AG04450 (cell line): ENCODE data around the gene CRYL1. TPM values are rescaled to one million over a fixed set of nuclear protein-coding genes. Genes with fewer than 3 reads are reported as not detected.

ENCODE experiments used
- CTCF ChIA-PET: fragments of 300-600, 350-600 bp; formaldehyde crosslinking; extraction: SDS; loops from one replicate; lab custom pipeline; 2022; ENCODE audit warnings: antibody characterized with exemption, inconsistent platforms; lab: Charles Lee
- POLR2A ChIA-PET: fragments of 350-600 bp; formaldehyde crosslinking; extraction: SDS; loops from one replicate; lab custom pipeline; 2021; ENCODE audit warnings: antibody characterized with exemption, inconsistent platforms; lab: Yijun Ruan, JAX
- DNase-seq: peaks from one replicate; pipeline ENCODE4 v3.0.0-alpha.2; 2011; ENCODE audit warnings: low read depth, low spot score
- H3K27ac ChIP-seq: one replicate; pipeline ENCODE4 v1.5.1; 2012; ENCODE audit warnings: low read depth, low read length, control low read depth
- H3K27me3 ChIP-seq: one replicate; pipeline ENCODE4 v1.6.0; 2012; ENCODE audit warnings: low read length; ENCODE audit not compliant: control insufficient read depth, insufficient read depth
- H3K4me3 ChIP-seq: 2 replicates; pipeline ENCODE4 v1.5.1; 2011; ENCODE audit warnings: mild to moderate bottlenecking, low read depth, low read length, control low read depth
- H3K9me3 ChIP-seq: 2 replicates; pipeline ENCODE4 v1.5.1; 2012; ENCODE audit warnings: low read length; ENCODE audit not compliant: control insufficient read depth, insufficient read depth
- polyA plus RNA-seq: library from polyadenylated mRNA; depleted of rRNA; stranded (reverse); fragments of >200 nt; gene quantifications from 2 replicates; pipeline ENCODE4 v1.2.3, GENCODE V29; 2011; rRNA removed
- small RNA-seq: library from RNA; depleted of rRNA; stranded (forward); fragments of <200 nt; gene quantifications from one replicate; pipeline ENCODE3, GENCODE V24; 2012; ENCODE audit warnings: low read depth; ENCODE audit not compliant: insufficient read length
- TF ChIP-seq, protein P1 (sequence below): IDR thresholded peaks from 2 replicates; pipeline ENCODE4 v1.5.1; 2011; ENCODE audit warnings: low read depth, low read length, control low read depth, inconsistent platforms

The CRYL1 gene
- polyA plus RNA-seq, 1 experiment, result 21.6 TPM

DNA sequence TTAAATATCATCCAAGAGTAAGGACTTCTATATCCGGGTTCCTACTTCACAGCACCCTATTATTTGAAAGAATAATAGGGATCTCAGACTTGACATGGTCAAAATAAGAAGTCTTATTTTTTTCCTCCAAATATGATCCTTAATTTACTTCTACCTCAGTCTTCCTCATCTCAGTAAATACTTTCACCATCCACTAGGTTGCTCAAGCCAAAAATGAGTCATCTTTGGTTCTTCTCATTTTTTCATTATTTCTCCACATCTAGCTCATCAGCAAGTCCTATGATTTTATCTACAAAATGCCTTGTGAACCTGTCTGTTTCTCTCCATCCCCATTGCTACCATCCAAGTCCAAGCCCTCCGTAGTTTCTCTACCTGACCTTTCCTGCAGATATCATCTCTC lies 171.7 kb downstream of the CRYL1 start:
- POLR2A ChIA-PET, result no interaction called here
- no peak overlapping the region for H3K27ac ChIP-seq
- CTCF ChIA-PET, result interaction anchor here (0.6 to 0.7 kb wide), 3 partner anchors 11 to 171 kb away, joined by 3 to 6 read pairs (median 5); no protein-coding TSS in a partner anchor
- TF ChIP-seq, protein P1, sequence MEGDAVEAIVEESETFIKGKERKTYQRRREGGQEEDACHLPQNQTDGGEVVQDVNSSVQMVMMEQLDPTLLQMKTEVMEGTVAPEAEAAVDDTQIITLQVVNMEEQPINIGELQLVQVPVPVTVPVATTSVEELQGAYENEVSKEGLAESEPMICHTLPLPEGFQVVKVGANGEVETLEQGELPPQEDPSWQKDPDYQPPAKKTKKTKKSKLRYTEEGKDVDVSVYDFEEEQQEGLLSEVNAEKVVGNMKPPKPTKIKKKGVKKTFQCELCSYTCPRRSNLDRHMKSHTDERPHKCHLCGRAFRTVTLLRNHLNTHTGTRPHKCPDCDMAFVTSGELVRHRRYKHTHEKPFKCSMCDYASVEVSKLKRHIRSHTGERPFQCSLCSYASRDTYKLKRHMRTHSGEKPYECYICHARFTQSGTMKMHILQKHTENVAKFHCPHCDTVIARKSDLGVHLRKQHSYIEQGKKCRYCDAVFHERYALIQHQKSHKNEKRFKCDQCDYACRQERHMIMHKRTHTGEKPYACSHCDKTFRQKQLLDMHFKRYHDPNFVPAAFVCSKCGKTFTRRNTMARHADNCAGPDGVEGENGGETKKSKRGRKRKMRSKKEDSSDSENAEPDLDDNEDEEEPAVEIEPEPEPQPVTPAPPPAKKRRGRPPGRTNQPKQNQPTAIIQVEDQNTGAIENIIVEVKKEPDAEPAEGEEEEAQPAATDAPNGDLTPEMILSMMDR, result peak; percentile 33
- no peak for DNase-seq
- no peaks in the 10 kb centered on the region for H3K27me3 ChIP-seq
- no peaks in the 10 kb centered on the region; the same call in 1 of the 2 replicates for H3K9me3 ChIP-seq
- no peak overlapping the region for H3K4me3 ChIP-seq

Small RNA genes lying within 50 kb of the gene (small RNA-seq; reads per million reads assigned to genes)
- not detected for gene MIR4499

Other genes starting within 250 kb of the CRYL1 start
- gene IFT88, start 41.3 kb upstream of the CRYL1 start, polyA plus RNA-seq, result 11.0 and 15.8 TPM in 2 replicates
- gene IL17D, start 177.8 kb upstream of the CRYL1 start, polyA plus RNA-seq, result 3.0 and 3.2 TPM in 2 replicates
- 14.7 and 19.5 TPM in 2 replicates for gene EEF1AKMT1, start 248.1 kb upstream of the CRYL1 start, polyA plus RNA-seq